CMK (cell line): ENCODE measurements around the gene COQ10B.
A peak's percentile ranks its signal among the peaks of the same experiment; 100 is the strongest.
"Not testable (repeated sequence)": the region's sequence is repeated elsewhere in the genome, so short reads cannot be mapped to it uniquely, and the experiment has no call there.

Experiments
- DNase-seq: peaks from one replicate; pipeline ENCODE4 v3.0.0-alpha.2; 2010; ENCODE audit warnings: low read depth

The COQ10B gene

GRCh38 chr2:197453123-197453913 lies at the start of gene COQ10B:
Gene COQ10B, plus strand, starts transcription at chr2:197453552. Its CDS starts 9 bp downstream, at chr2:197453561.
- DNase-seq = peak; percentile 99

DNA sequence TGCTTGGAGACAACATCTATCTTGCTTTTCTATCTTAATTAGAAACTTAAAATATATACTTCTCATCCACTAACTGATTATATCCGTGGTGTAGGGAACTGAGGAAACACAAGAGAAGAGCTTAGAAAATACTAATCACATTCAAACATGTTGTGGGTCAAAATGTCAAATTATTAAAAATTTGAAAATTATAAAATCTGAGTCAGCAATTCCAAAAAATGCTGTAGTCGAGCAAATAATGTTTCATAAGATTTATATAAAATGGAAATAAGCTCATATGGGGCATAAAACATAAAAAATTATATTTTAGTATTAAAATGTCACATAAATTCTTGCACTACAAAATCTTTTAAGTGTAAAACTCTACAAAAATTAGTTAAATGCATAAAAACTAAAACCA lies 47.8 kb upstream of the COQ10B start:
- no peak for DNase-seq

- DNase-seq = no peak
Measured at GRCh38 chr2:197414039-197414438, 39.3 kb upstream of the COQ10B start.

DNA sequence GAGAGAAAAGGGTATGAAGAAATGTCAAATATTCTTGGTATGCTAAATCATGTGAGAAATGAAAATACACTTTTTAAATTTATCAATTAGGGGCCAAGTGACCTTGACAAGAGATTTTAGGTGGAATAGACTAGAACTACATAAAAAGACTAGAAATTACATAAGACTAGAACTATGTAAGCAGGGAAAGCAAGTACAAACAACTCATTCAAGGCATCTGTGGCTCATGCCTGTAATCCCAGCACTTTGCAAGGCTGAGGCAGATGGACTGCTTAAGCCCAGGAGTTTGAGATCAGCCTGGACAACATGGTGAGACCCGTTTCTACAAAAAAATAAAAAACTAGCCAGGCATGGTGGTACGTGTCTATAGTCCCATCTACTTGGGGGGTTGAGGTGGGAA lies 38.8 kb upstream of the COQ10B start:
- no peak for DNase-seq

DNA sequence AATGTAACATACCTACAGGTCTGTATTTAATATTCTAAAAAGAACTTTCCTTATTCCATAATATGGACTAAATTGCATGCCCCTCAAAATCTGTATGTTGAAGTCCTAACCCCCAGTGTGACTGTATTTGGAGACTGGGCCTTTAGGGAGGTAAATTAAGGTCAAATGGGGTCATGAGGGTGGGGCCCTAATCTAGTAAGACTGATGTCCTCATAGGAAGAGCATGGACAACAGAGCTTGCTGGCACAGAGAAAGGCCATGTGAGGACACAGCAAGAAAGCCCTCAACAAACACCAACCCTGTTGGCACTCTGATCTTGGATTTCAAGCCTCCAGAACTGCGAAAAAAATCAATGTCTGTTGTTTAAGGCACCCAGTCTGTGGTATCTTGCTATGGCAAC lies 37.1 kb upstream of the COQ10B start:
- no peak for DNase-seq

- DNase-seq = no peak
Measured at GRCh38 chr2:197419438-197419837, 33.9 kb upstream of the COQ10B start.

DNA sequence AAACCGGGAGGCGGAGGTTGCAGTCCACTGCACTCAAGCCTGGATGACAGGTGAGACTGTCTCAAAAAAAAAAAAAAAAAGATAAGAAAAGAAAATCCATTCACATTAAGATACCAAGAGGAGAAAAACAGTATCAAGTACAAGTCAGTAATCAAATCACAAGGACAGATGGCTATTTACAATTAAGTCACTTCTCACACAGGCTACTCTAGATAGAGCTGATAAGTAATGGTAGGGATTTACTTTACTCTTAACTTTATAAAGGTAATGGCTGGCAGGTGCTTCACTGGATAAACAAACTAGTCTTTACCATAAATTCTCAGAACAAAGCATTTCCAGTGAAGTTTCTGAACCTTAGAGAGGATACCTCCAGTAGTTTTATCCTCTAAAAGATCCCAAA lies 30.0 kb upstream of the COQ10B start:
- no peak for DNase-seq

DNA sequence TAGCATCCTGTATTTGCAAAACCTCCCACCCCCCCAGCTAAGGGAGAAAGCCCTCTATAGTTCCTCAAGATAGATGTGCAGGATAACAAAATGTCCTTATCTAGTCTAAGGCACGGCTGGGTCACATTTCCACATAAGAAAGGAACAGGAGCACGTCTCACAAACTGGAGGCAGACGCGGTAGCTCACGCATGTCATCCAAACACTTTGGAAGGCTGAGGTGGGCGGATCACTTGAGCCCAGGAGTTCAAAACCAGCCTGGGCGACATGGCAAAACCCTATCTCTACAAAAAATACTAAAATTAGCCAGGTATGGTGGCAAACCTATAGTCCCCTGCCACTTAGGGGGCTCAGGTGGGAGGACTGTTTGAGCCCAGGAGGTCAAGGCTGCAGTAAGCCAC lies 27.8 kb upstream of the COQ10B start:
- DNase-seq = no peak

DNA sequence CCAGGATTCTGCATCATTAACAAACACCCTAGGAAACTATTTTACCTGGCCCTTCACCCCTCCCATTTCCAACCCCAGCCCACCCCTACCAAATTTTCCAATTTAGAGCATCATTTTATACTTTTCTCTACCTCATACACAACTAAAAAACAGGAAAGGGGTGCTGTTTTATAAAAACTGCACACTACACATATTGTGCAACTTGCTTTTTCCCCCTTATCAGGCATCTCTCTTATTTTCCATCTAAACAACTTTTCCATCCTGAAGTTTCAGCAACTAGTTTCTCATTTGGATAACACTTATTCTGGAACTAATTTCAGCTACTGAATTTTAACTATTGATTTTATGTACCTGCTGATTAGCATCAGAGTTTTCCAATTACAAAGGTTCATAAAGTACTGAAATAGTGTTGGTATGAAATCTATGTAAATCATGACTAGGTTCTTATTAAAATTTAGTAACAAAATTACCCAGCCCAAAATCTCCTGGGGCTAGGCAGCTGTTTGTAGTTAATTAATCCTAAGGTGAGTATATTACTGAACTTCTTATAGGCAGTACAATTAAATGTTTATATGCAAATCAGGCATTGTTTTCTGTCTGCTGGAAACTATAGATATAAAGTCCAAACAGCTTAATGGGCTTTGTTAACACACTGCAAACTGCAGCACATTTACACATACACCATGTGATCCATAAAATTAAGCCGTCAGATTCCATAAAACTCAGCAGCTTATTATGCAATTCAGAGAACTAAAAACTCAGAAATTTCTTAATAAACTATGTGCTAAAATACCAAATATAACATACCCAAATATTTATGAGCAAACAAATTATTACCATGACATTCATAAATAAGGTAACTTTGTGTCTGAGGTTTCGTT lies 26.4 kb upstream of the COQ10B start:
- no peak for DNase-seq

- no peak for DNase-seq
Measured at GRCh38 chr2:197427986-197428385, 25.4 kb upstream of the COQ10B start.

- DNase-seq = no peak
Measured at GRCh38 chr2:197431858-197432257, 21.5 kb upstream of the COQ10B start.

DNA sequence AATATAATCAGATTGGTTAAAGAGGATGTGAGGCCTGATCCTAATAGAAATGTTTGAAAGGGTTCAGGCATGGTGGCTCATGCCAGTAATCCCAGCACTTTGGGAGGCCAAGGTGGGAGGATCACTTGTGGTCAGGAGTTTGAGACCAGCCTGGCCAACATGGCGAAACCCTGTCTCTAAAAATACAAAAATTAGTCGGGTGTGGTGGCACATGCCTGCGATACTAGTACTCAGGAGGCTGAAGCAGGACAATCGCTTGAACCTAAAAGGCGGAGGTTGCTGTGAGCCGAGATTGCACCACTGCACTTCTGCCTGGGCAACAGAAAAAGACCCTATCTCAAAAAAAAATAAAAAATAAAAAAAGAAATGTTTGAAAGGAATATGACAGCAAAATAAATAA lies 20.8 kb upstream of the COQ10B start:
- not testable (repeated sequence) for DNase-seq

DNA sequence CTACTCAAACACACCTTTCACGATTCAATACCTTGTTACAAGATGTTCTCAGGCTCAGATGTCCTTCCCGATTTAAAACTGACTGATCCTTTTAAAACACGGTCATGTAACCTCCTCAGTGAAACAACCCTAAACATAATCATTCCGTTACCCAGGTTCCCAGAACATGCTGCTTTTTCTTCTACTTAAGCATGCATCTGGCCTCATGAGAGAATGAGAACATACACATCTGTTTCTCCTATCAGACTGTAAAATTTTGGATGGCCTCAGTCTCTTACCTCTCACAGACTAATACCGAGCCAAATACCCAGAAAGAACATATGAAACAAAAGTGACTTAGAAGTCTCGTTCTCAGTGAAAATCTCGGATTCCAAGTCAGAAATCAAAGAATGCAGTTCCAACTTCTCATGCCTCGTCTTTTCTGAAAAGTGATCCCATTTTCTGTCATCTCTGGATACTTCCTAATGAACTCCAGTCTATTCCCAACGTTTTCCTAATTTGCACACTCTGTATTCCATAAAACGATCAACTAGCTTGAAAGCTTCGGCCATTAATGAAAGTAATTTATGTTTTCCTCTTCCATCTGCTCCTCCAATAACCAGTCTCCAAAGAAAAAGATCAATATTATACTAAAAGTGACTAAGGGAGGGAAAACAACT lies 19.4 kb upstream of the COQ10B start:
- no peak for DNase-seq

GRCh38 chr2:197434541-197435513 lies 18.5 kb upstream of the COQ10B start, which contains the start of gene SF3B1:
Gene SF3B1, minus strand, starts transcription at chr2:197435028. Its CDS starts 29 bp downstream, at chr2:197434999.
- peak; percentile 97 for DNase-seq

- no peak for DNase-seq
Measured at GRCh38 chr2:197435598-197436420, 17.5 kb upstream of the COQ10B start.

GRCh38 chr2:197437380-197437779 lies 16.0 kb upstream of the COQ10B start:
- no peak for DNase-seq

DNA sequence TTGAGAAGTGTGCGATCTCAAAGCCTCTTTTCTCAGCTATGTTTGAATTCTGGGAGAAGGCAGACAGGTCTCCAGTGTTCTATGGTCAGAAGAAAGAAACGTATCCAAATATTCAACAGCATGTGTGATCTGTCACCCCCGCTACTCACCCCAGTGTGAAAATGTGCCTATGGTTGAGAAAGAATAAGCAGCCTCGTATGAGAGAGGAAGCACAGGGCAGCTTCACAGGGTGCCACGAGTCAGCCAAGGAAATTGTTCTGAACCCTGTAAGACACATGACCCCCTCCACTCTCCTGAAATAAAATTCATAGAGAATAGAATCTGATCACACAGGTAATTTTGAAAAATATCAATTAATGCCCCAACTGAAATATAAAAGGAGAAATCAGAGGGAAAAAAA lies 10.5 kb upstream of the COQ10B start:
- no peak for DNase-seq

DNA sequence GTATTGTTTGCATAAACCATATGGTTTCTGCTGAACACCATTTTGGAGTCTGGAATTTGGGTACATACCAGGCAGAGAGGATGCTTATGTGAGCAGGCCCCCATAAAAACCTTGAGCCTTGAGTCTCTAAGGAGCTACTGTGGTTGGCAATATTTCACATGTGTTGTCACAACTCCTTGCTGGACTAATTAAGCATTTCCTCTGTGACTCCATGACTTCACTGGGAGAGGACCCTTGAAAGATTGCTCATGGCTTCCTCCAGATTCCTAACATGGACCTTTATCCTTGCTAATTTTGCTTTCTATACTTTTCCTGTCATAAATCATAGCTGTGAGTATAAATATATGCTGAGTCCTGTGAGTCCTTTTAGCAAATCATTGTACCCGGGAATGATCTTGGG lies 7.6 kb upstream of the COQ10B start:
- no peak for DNase-seq

GRCh38 chr2:197446844-197447243 lies 6.5 kb upstream of the COQ10B start:
- no peak for DNase-seq

DNA sequence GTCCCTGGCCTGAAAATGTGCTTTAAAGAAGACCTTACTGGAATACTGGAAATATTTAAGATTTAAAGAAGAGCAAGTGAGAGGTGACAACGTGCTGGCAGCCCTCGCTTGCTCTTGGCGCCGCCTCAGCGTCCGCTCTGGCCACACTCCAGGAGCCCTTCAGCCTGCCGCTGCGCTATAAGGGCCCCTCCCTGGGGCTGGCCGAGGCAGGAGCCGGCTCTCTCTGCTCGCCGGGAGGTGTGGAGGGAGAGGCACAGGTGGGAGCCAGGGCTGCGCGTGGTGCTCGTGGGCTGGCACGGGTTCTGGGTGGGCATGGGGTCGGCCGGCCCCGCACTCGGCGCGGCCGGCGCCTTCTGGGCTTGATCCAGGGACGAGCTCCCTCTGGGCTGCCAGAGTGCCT lies 2.9 kb upstream of the COQ10B start:
- DNase-seq = no peak
